Panc1 (cell line): Measurements from ENCODE around the gene CDK5R1. TPM values are rescaled to one million over a fixed set of nuclear protein-coding genes. Genes with fewer than 3 reads are reported as not detected.

Experiments used
- total RNA-seq: library from RNA; stranded (reverse); gene quantifications from one replicate; pipeline ENCODE4 v1.2.1, GENCODE V29; 2021; ENCODE audit not compliant: unreplicated experiment

The CDK5R1 gene
- total RNA-seq, 1 experiment from 2014 or later: 7.9 TPM

Other genes starting within 250 kb of the CDK5R1 start
- gene RHBDL3, start 221.2 kb upstream of the CDK5R1 start, total RNA-seq: 3.2 TPM
- gene C17orf75, start 144.8 kb upstream of the CDK5R1 start, total RNA-seq: 31.6 TPM
- 215 TPM for gene ZNF207, start 136.8 kb upstream of the CDK5R1 start, total RNA-seq
- gene PSMD11, start 42.5 kb upstream of the CDK5R1 start, total RNA-seq: 212 TPM